SK-N-SH (cell line): ENCODE data around the gene PPP1R12A. TPM values are rescaled to one million over a fixed set of nuclear protein-coding genes. Genes with fewer than 3 reads are reported as not detected.

Source experiments
- CTCF ChIA-PET: fragments of 300-600, 350-600 bp; formaldehyde crosslinking; extraction: SDS; loops from one replicate; lab custom pipeline; 2021; lab: Yijun Ruan, JAX
- POLR2A ChIA-PET: fragments of 350-600 bp; sonication (Branson Sonifier 250); formaldehyde crosslinking; extraction: SDS; loops from one replicate; lab custom pipeline; 2020; ENCODE audit warnings: antibody characterized with exemption, inconsistent platforms; lab: Yijun Ruan, JAX
- DNase-seq: peaks from one replicate; pipeline ENCODE4 v3.0.0; 2012
- H2AFZ ChIP-seq: fragments of 200-600 bp; sonication (generic); 2 replicates; pipeline ENCODE4 v1.8.1; 2016; ENCODE audit warnings: antibody characterized with exemption, mild to moderate bottlenecking, low read depth
- H3F3A ChIP-seq: fragments of 200-600 bp; sonication (generic); replicated peaks from 2 replicates; pipeline ENCODE3; 2016; ENCODE audit warnings: antibody characterized with exemption, mild to moderate bottlenecking; ENCODE audit not compliant: insufficient read depth
- H3K27ac ChIP-seq, 2 experiments: fragments of 200-500 bp in 1 of 2; fragments of 200-600 bp in 1 of 2; sonication (Bioruptor generic) in 1 of 2; sonication (generic), shearing (Covaris generic) in 1 of 2; 2 replicates each; pipeline versions ENCODE4 v1.5.1 to v1.6.1; 2014 to 2016; ENCODE audit warnings: low read depth in 2 of 2, inconsistent platforms in 1 of 2, low read length in 1 of 2, mild to moderate bottlenecking in 1 of 2, mixed read lengths in 1 of 2
- H3K27me3 ChIP-seq: fragments of 200-600 bp; sonication (generic), shearing (Covaris generic); 2 replicates; pipeline ENCODE4 v1.6.1; 2016; ENCODE audit warnings: mixed run types; ENCODE audit not compliant: insufficient read depth
- H3K36me3 ChIP-seq, 2 experiments: fragments of 200-500 bp in 1 of 2; fragments of 200-600 bp in 1 of 2; sonication (Bioruptor generic) in 1 of 2; sonication (generic) in 1 of 2; replicated peaks in 1 of 2; 2 replicates each; pipeline versions ENCODE3 to v1.5.1; 2014 to 2016; ENCODE audit warnings: low read length in 1 of 2, mild to moderate bottlenecking in 1 of 2; ENCODE audit not compliant: insufficient read depth in 2 of 2, control insufficient read depth in 1 of 2
- H3K4me1 ChIP-seq, 2 experiments: fragments of 200-500 bp in 1 of 2; fragments of 200-600 bp in 1 of 2; sonication (Bioruptor generic) in 1 of 2; sonication (generic), shearing (Covaris generic) in 1 of 2; 2 replicates each; pipeline versions ENCODE4 v1.5.1 to v1.6.1; 2014 to 2016; ENCODE audit warnings: low read depth in 1 of 2, low read length in 1 of 2, mixed run types in 1 of 2; ENCODE audit not compliant: insufficient read depth in 2 of 2, control insufficient read depth in 1 of 2
- H3K4me2 ChIP-seq: fragments of 200-600 bp; sonication (generic), shearing (Covaris generic); 2 replicates; pipeline ENCODE4 v1.6.1; 2017; ENCODE audit warnings: mixed run types
- H3K4me3 ChIP-seq, 2 experiments: fragments of 200-500 bp in 1 of 2; fragments of 200-600 bp in 1 of 2; sonication (Bioruptor generic) in 1 of 2; sonication (generic), shearing (Covaris generic) in 1 of 2; 2 replicates each; pipeline versions ENCODE4 v1.5.1 to v1.8.1; 2014 to 2016; ENCODE audit warnings: low read depth in 2 of 2, inconsistent platforms in 1 of 2, low read length in 1 of 2, mild to moderate bottlenecking in 1 of 2, mixed read lengths in 1 of 2, moderate library complexity in 1 of 2
- H3K79me2 ChIP-seq: fragments of 200-600 bp; sonication (generic); 2 replicates; pipeline ENCODE4 v1.8.1; 2017; ENCODE audit warnings: mild to moderate bottlenecking; ENCODE audit not compliant: insufficient read depth
- H3K9ac ChIP-seq: fragments of 200-600 bp; sonication (generic); 2 replicates; pipeline ENCODE4 v1.6.1; 2017; ENCODE audit warnings: mixed run types
- H3K9me2 ChIP-seq: fragments of 200-600 bp; sonication (generic); 2 replicates; pipeline ENCODE4 v1.6.1; 2017; ENCODE audit warnings: mixed run types
- H3K9me3 ChIP-seq: fragments of 200-600 bp; sonication (generic); 2 replicates; pipeline ENCODE4 v1.6.1; 2017; ENCODE audit warnings: mixed run types, mild to moderate bottlenecking, moderate library complexity
- H4K20me1 ChIP-seq: fragments of 200-600 bp; sonication (generic); 2 replicates; pipeline ENCODE4 v1.6.1; 2017; ENCODE audit warnings: mild to moderate bottlenecking, mixed run types; ENCODE audit not compliant: insufficient read depth
- CTCF ChIP-seq: fragments of 200-600 bp; sonication (generic); IDR thresholded peaks from 2 replicates; pipeline ENCODE4 v1.6.1; 2017; ENCODE audit warnings: antibody characterized with exemption, mild to moderate bottlenecking, moderate library complexity
- MAX ChIP-seq: IDR thresholded peaks from 2 replicates; pipeline ENCODE4 v1.4.0; 2012; ENCODE audit warnings: low read depth
- MEF2A ChIP-seq: IDR thresholded peaks from 2 replicates; pipeline ENCODE4 v1.4.0; 2012; ENCODE audit warnings: low read depth, borderline replicate concordance
- NFIC ChIP-seq: IDR thresholded peaks from 2 replicates; pipeline ENCODE4 v1.4.0; 2012; ENCODE audit warnings: borderline replicate concordance
- PBX3 ChIP-seq: IDR thresholded peaks from 2 replicates; pipeline ENCODE4; 2012
- RAD21 ChIP-seq: IDR thresholded peaks from 2 replicates; pipeline ENCODE4 v1.6.1; 2012; ENCODE audit warnings: mild to moderate bottlenecking, low read length
- RCOR1 ChIP-seq: fragments of 150-350 bp; IDR thresholded peaks from 2 replicates; pipeline ENCODE4 v1.6.1; 2017; ENCODE audit warnings: antibody characterized with exemption, low read length
- SMC3 ChIP-seq: IDR thresholded peaks from 2 replicates; pipeline ENCODE4 v1.6.1; 2012; ENCODE audit warnings: low read depth, low read length, improper control_type of control experiment
- TAF1 ChIP-seq: IDR thresholded peaks from 2 replicates; pipeline ENCODE4 v1.6.1; 2012; ENCODE audit warnings: low read depth, mild to moderate bottlenecking, low read length, moderate library complexity, borderline replicate concordance
- TCF12 ChIP-seq: IDR thresholded peaks from 2 replicates; pipeline ENCODE4 v1.4.0; 2012
- USF1 ChIP-seq: IDR thresholded peaks from 2 replicates; pipeline ENCODE4 v1.4.0; 2012; ENCODE audit warnings: low read depth, borderline replicate concordance
- USF2 ChIP-seq: fragments of 150-350 bp; IDR thresholded peaks from 2 replicates; pipeline ENCODE4 v1.6.1; 2017; ENCODE audit warnings: antibody characterized with exemption, low read length, low read depth, borderline replicate concordance
- ZBTB33 ChIP-seq: IDR thresholded peaks from 2 replicates; pipeline ENCODE4 v1.4.0; 2012; ENCODE audit warnings: low read depth, borderline replicate concordance
- WGBS: methylation state at CpG from one replicate; pipeline ENCODE4 v1.1.6; 2017; ENCODE audit warnings: low lambda C conversion rate; 5-methylcytosine and 5-hydroxymethylcytosine counted together
- polyA plus RNA-seq, 3 experiments: library from polyadenylated mRNA; depleted of rRNA; stranded (reverse); fragments of >200 nt; gene quantifications; 2 replicates each; pipeline ENCODE4 v1.2.3, GENCODE V29; 2012

Gene PPP1R12A
- polyA plus RNA-seq, 1 of the 3 experiments (the other 2 are of a cell fraction): 26.0 TPM

GRCh38 chr12:79765157-79765556 is 169.7 kb downstream of the PPP1R12A start:
- DNase-seq: no peak
- 86% methylated on average over 1 of the region's 1 CpG for WGBS

More at GRCh38 chr12:79765157-79765556, 169.7 kb downstream of the PPP1R12A start:
- POLR2A ChIA-PET: no interaction called here
- no peaks in the 10 kb centered on the region for H4K20me1 ChIP-seq
- no peaks in the 10 kb centered on the region for H3K9me2 ChIP-seq
- CTCF ChIA-PET: interaction anchor here (1.5 kb wide), 1 partner anchor 11 kb away, joined by 5 read pairs; no protein-coding TSS in a partner anchor
- no peaks in the 10 kb centered on the region for H3F3A ChIP-seq
- H3K79me2 ChIP-seq: no peaks in the 10 kb centered on the region
- no peaks in the 10 kb centered on the region for H3K36me3 ChIP-seq
- H3K4me3 ChIP-seq: no peak overlapping the region
- no peak overlapping the region for H3K9ac ChIP-seq
- H3K9me3 ChIP-seq: no peaks in the 10 kb centered on the region
- no peak overlapping the region for H3K27ac ChIP-seq
- no peak overlapping the region for H3K4me2 ChIP-seq
- TF ChIP-seq NFIC (no peak), MAX (no peak), CTCF (no peak), MEF2A (no peak), TCF12 (no peak), RAD21 (no peak), SMC3 (no peak), TAF1 (no peak), PBX3 (no peak), ZBTB33 (no peak), USF2 (no peak), USF1 (no peak), RCOR1 (no peak)
- no peak overlapping the region for H2AFZ ChIP-seq
- H3K4me1 ChIP-seq: no peaks in the 10 kb centered on the region; a peak in 1 of 4 replicates
- no peaks in the 10 kb centered on the region for H3K27me3 ChIP-seq
